K562 (cell line): ENCODE results near the gene WNT6. TPM values are rescaled to one million over a fixed set of nuclear protein-coding genes. Genes with fewer than 3 reads are reported as not detected.

ENCODE experiments used
- ATAC-seq: fragments of 200-7000 bp; cut with Tn5 transposase; 3 replicates; pipeline ENCODE4 v1.9.1; 2020; ENCODE audit warnings: moderate library complexity
- BruUV-seq: library from RNA; stranded (reverse); fragments of 400-500 nt; replicated peaks from 2 replicates; lab custom pipeline; 2021; lab: Mats Ljungman, UMichigan
- CTCF ChIA-PET: fragments of 300-600 bp; formaldehyde crosslinking; extraction: SDS; loops from one replicate; lab custom pipeline; 2021; ENCODE audit warnings: low intra/inter-chr PET ratio; lab: Yijun Ruan, JAX
- POLR2A ChIA-PET: fragments of 300-600, 350-650 bp; sonication (Branson Sonifier 250); formaldehyde crosslinking; extraction: SDS; loops from one replicate; lab custom pipeline; 2021; ENCODE audit warnings: antibody characterized with exemption, inconsistent platforms; lab: Yijun Ruan, JAX
- DNase-seq, 4 experiments: peaks; one replicate each; pipeline versions ENCODE4 v3.0.0 to v3.0.0-alpha.2; 2011 to 2018; ENCODE audit warnings: low spot score in 3 of 4, mixed read lengths in 3 of 4; ENCODE audit errors: extremely low read depth in 1 of 4
- FAIRE-seq: peaks from 2 replicates; lab custom pipeline; 2011; peaks lifted over from hg19 to GRCh38; lab: Jason Lieb, UNC
- H2AFZ ChIP-seq: 2 replicates; pipeline ENCODE4 v1.6.0; 2011; ENCODE audit warnings: low read depth, low read length, control low read depth, inconsistent platforms
- H3K27ac ChIP-seq: fragments of 200-600 bp; 3 replicates; pipeline ENCODE4 v1.8.0; 2011; ENCODE audit warnings: low read depth, mild to moderate bottlenecking, control low read depth, inconsistent platforms, low read length, moderate library complexity, mixed read lengths; ENCODE audit errors: extremely low read depth
- H3K27me3 ChIP-seq, 2 experiments: fragments of 300-600 bp in 1 of 2; 2 replicates in 1 of 2; 3 replicates in 1 of 2; pipeline versions ENCODE4 v1.6.0 to v1.8.0; 2011; ENCODE audit warnings: inconsistent platforms in 2 of 2, low read length in 2 of 2, mild to moderate bottlenecking in 1 of 2, mixed read lengths in 1 of 2, moderate library complexity in 1 of 2; ENCODE audit not compliant: control insufficient read depth in 2 of 2, insufficient read depth in 2 of 2
- H3K36me3 ChIP-seq: fragments of 300-600 bp; 3 replicates; pipeline ENCODE4 v1.8.0; 2011; ENCODE audit warnings: mild to moderate bottlenecking, low read length, inconsistent platforms; ENCODE audit not compliant: control insufficient read depth, insufficient read depth
- H3K4me1 ChIP-seq, 2 experiments: fragments of 200-600 bp in 1 of 2; replicated peaks in 1 of 2; 2 replicates in 1 of 2; 3 replicates in 1 of 2; pipeline versions ENCODE4 v1.5.1 to v1.8.0; 2011; ENCODE audit warnings: inconsistent platforms in 2 of 2, low read length in 2 of 2, mild to moderate bottlenecking in 1 of 2, mixed read lengths in 1 of 2, moderate library complexity in 1 of 2; ENCODE audit not compliant: control insufficient read depth in 2 of 2, insufficient read depth in 2 of 2
- H3K4me2 ChIP-seq: 2 replicates; pipeline ENCODE4 v1.6.1; 2011; ENCODE audit warnings: low read length, control low read depth, inconsistent platforms, mixed read lengths; ENCODE audit not compliant: insufficient read depth
- H3K4me3 ChIP-seq: fragments of 200-600 bp; sonication (generic), shearing (Covaris generic); 2 replicates; pipeline ENCODE4 v1.5.1; 2016; ENCODE audit warnings: control low read depth, inconsistent platforms
- H3K79me2 ChIP-seq: fragments of 200-600 bp; 3 replicates; pipeline ENCODE4 v1.8.0; 2011; ENCODE audit warnings: low read length, inconsistent platforms; ENCODE audit not compliant: control insufficient read depth, insufficient read depth
- H3K9ac ChIP-seq, 2 experiments: 2 replicates each; pipeline versions ENCODE4 v1.6.0 to v1.6.1; 2011; ENCODE audit warnings: low read depth in 2 of 2, low read length in 2 of 2, control low read depth in 1 of 2, inconsistent platforms in 1 of 2, mild to moderate bottlenecking in 1 of 2, mixed read lengths in 1 of 2; ENCODE audit not compliant: insufficient read depth in 1 of 2
- H3K9me1 ChIP-seq: one replicate; pipeline ENCODE4 v1.6.0; 2011; ENCODE audit warnings: inconsistent platforms, mild to moderate bottlenecking, low read length, moderate library complexity; ENCODE audit not compliant: control insufficient read depth, insufficient read depth
- H3K9me3 ChIP-seq: replicated peaks from 2 replicates; pipeline ENCODE4 v1.5.1; 2011; ENCODE audit warnings: low read depth, low read length, inconsistent platforms; ENCODE audit not compliant: control insufficient read depth, insufficient read depth
- H4K20me1 ChIP-seq: replicated peaks from 2 replicates; pipeline ENCODE4 v1.6.1; 2011; ENCODE audit warnings: low read length, inconsistent platforms, mixed read lengths; ENCODE audit not compliant: control insufficient read depth, insufficient read depth
- ARID3B ChIP-seq: fragments of 250-450 bp; sonication (Bioruptor Pico); IDR thresholded peaks from 2 replicates; pipeline ENCODE4 v1.4.0; 2020; ENCODE audit warnings: borderline replicate concordance
- BCOR ChIP-seq: fragments of 450-650 bp; IDR thresholded peaks from 2 replicates; pipeline ENCODE4 v1.6.1; 2016
- ELF1 ChIP-seq: fragments of 200-800 bp; sonication (Bioruptor generic); IDR thresholded peaks from 2 replicates; pipeline ENCODE4 v1.6.1; 2016; ENCODE audit warnings: missing genetic modification characterization, missing compliant biosample characterization
- KDM1A ChIP-seq, 2 experiments: fragments of 450-650 bp; IDR thresholded peaks; 2 replicates each; pipeline ENCODE4 v1.6.1; 2016; ENCODE audit warnings: mild to moderate bottlenecking in 2 of 2
- MITF ChIP-seq: IDR thresholded peaks from 2 replicates; pipeline ENCODE4 v1.6.1; 2014; ENCODE audit warnings: antibody characterized with exemption
- PTTG1 ChIP-seq: fragments of 450-650 bp; IDR thresholded peaks from 2 replicates; pipeline ENCODE4 v1.6.1; 2016; ENCODE audit warnings: low read depth, mild to moderate bottlenecking, missing genetic modification characterization, missing compliant biosample characterization
- RBM25 ChIP-seq: fragments of 200-400 bp; formaldehyde crosslinking; IDR thresholded peaks from 2 replicates; pipeline ENCODE4 v1.6.1; 2018; ENCODE audit warnings: low read length, low read depth, moderate library complexity; ENCODE audit not compliant: severe bottlenecking
- TBP ChIP-seq: optimal IDR thresholded peaks from 2 replicates; pipeline ENCODE3; 2011; ENCODE audit warnings: low read depth, low read length, improper control_type of control experiment
- ZFP36 ChIP-seq: fragments of 150-350 bp; IDR thresholded peaks from 2 replicates; pipeline ENCODE4 v1.6.1; 2018; ENCODE audit warnings: low read length, low read depth; ENCODE audit not compliant: partially characterized antibody
- ZNF217 ChIP-seq: sonication (generic); formaldehyde crosslinking; IDR thresholded peaks from 2 replicates; pipeline ENCODE4 v1.8.0; 2022; ENCODE audit warnings: mild to moderate bottlenecking, missing genetic modification reagents
- WGBS: fragments of 100-300 bp; shearing (Covaris generic); methylation state at CpG from one replicate; pipeline ENCODE4 v1.1.6; 2016; ENCODE audit warnings: low coverage, mixed read lengths; ENCODE audit not compliant: insufficient coverage; ENCODE audit errors: missing lambda C conversion rate; 5-methylcytosine and 5-hydroxymethylcytosine counted together
- in situ Hi-C: fragments of 300-500 bp; cut with MboI; formaldehyde crosslinking; loops from 4 replicates; pipeline ENCODE4 v1.15.0; 2018; ENCODE audit warnings: inconsistent platforms, mixed read lengths
- intact Hi-C: fragments of 100-400 bp; cut with micrococcal nuclease; formaldehyde crosslinking; loops from 2 replicates; pipeline ENCODE4 v1.14.2; 2022
- polyA plus RNA-seq, 8 experiments: library from polyadenylated mRNA; depleted of rRNA in 4 of 8; stranded (reverse) in 5 of 8; unstranded in 3 of 8; fragments of >200 nt; fragmentation: Nextera tagmentation in 2 of 8; fragmentation: Illumina TruSeq in 1 of 8; extraction: Ambion mirVana in 2 of 8; extraction: Trizol in 1 of 8; gene quantifications; 2 replicates each; pipeline versions ENCODE4 v1.2.1 to v1.2.3, GENCODE V29; 2011 to 2014; ENCODE audit warnings: inconsistent platforms in 1 of 8, missing spikeins in 1 of 8
- total RNA-seq, 7 experiments: library from RNA; depleted of rRNA in 6 of 7; stranded (reverse); fragments of >200 nt in 6 of 7; fragmentation: Illumina TruSeq in 2 of 7; extraction: Trizol in 2 of 7; gene quantifications; 2 replicates each; pipeline versions ENCODE4 v1.2.1 to v1.2.3, GENCODE V29; 2011 to 2021; ENCODE audit warnings: low replicate concordance in 1 of 7

WNT6 gene
- total and polyA plus RNA-seq, 9 of the 15 experiments (the other 6 are each of a cell fraction or from before 2014, with no cell fraction given) = not detected

- H3K27me3 ChIP-seq = peaks cover 4 to 72% of the 10 kb centered on the region in 2 experiments; a peak in 3 of 5 replicates
- DNase-seq (no peak), ATAC-seq (no peak), FAIRE-seq (no peak)
- H3K4me3 ChIP-seq = no peak overlapping the region
- H3K9me3 ChIP-seq = no peaks in the 10 kb centered on the region
- TF ChIP-seq RBM25 (peak; percentile 90), ARID3B (CRISPR knock-in tag) (no peak), KDM1A (IDR thresholded peaks at IDR 0.05) (0 out of 4 replicates have a peak, but pooled peaks of 1 of the 2 experiments have one; percentile 19), PTTG1 (tag) (no peak), ZFP36 (peak; percentile 45), BCOR (peak; percentile 73), ZNF217 (no peak), ELF1 (tag) (no peak), TBP (no peak), MITF (no peak)
- no peak overlapping the region for H3K9ac ChIP-seq
- 0% methylated on average over 2 of the region's 3 CpGs for WGBS
- no peak overlapping the region for H3K4me2 ChIP-seq
- ChIA-PET POLR2A (no interaction called here), CTCF (no interaction called here)
- H3K27ac ChIP-seq = no peak overlapping the region
- in situ Hi-C loops (no loop called here), intact Hi-C loops (no loop called here)
- no peaks in the 10 kb centered on the region for H4K20me1 ChIP-seq
- H3K9me1 ChIP-seq = no peaks in the 10 kb centered on the region
- no peak overlapping the region for H2AFZ ChIP-seq
- no TSS peak for BruUV-seq
- no peaks in the 10 kb centered on the region for H3K36me3 ChIP-seq
- H3K79me2 ChIP-seq = no peaks in the 10 kb centered on the region
- peaks cover 0 to 10% of the 10 kb centered on the region in 2 experiments; a peak in 1 of 5 replicates for H3K4me1 ChIP-seq
Measured at GRCh38 chr2:218830526-218831306, 28.9 kb upstream of the WNT6 start.
